K562 (cell line): ENCODE results near the gene RNF223. TPM values are rescaled to one million over a fixed set of nuclear protein-coding genes. Genes with fewer than 3 reads are reported as not detected.

Source experiments
- GATAD2B ChIP-seq: fragments of 450-650 bp; IDR thresholded peaks from 2 replicates; pipeline ENCODE4 v1.6.1; 2017; ENCODE audit warnings: mild to moderate bottlenecking, borderline replicate concordance
- MGA ChIP-seq: fragments of 450-650 bp; IDR thresholded peaks from 2 replicates; pipeline ENCODE4 v1.6.1; 2016; ENCODE audit warnings: mild to moderate bottlenecking, moderate library complexity
- NCOA6 ChIP-seq: fragments of 450-650 bp; IDR thresholded peaks from 2 replicates; pipeline ENCODE4 v1.6.1; 2017; ENCODE audit warnings: mild to moderate bottlenecking
- ZC3H11A ChIP-seq: IDR thresholded peaks from 2 replicates; pipeline ENCODE4 v1.6.1; 2012; ENCODE audit warnings: low read depth, low read length, improper control_type of control experiment
- ZNF280A ChIP-seq: fragments of 450-650 bp; IDR thresholded peaks from 2 replicates; pipeline ENCODE4 v1.6.1; 2018; ENCODE audit warnings: mild to moderate bottlenecking, low read depth; ENCODE audit not compliant: partially characterized antibody
- polyA plus RNA-seq, 8 experiments: library from polyadenylated mRNA; depleted of rRNA in 4 of 8; stranded (reverse) in 5 of 8; unstranded in 3 of 8; fragments of >200 nt; fragmentation: Nextera tagmentation in 2 of 8; fragmentation: Illumina TruSeq in 1 of 8; extraction: Ambion mirVana in 2 of 8; extraction: Trizol in 1 of 8; gene quantifications; 2 replicates each; pipeline versions ENCODE4 v1.2.1 to v1.2.3, GENCODE V29; 2011 to 2014; ENCODE audit warnings: inconsistent platforms in 1 of 8, missing spikeins in 1 of 8
- total RNA-seq, 7 experiments: library from RNA; depleted of rRNA in 6 of 7; stranded (reverse); fragments of >200 nt in 6 of 7; fragmentation: Illumina TruSeq in 2 of 7; extraction: Trizol in 2 of 7; gene quantifications; 2 replicates each; pipeline versions ENCODE4 v1.2.1 to v1.2.3, GENCODE V29; 2011 to 2021; ENCODE audit warnings: low replicate concordance in 1 of 7

Gene RNF223
- total and polyA plus RNA-seq, 9 of the 15 experiments (the other 6 are each of a cell fraction or from before 2014, with no cell fraction given) = 0.04 to 0.32 TPM; not detected in 7

GRCh38 chr1:1047963-1048362, 26.1 kb downstream of the RNF223 start (continued):
- TF ChIP-seq MGA = no peak
- TF ChIP-seq ZC3H11A = no peak
- TF ChIP-seq NCOA6 = no peak
- TF ChIP-seq ZNF280A = no peak
- TF ChIP-seq GATAD2B = no peak
- TF ChIP-seq, all 486 proteins: peak for 0
